ENCODE results near the gene RGS7. TPM values are rescaled to one million over a fixed set of nuclear protein-coding genes. Genes with fewer than 3 reads are reported as not detected.

RGS7 gene
- total and polyA plus RNA-seq, 10 of the 15 experiments (the other 5 are each of a cell fraction or from before 2014, with no cell fraction given): not detected

DNA sequence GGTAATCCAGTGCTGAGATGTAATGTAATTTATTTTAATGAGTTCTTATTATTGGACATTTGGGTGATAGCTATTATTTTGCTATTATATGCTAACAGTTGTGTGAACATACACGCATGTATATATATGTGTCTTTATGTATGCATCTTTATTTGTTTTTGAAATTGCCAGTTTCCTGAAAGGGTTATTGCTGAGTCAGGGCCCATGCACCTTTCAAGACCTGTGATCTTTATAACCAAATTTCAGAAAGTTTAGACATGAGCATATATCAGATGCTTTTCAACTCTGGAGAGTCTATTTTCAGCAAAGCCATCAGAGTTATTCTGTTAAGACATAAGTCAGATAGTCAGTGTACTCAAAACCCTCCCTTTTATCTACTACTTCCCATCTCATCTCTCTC is 479.4 kb downstream of the RGS7 start (continued):
- TF ChIP-seq ZNF24 (IDR thresholded peaks at IDR 0.05) (no peak), TCF3 (IDR thresholded peaks at IDR 0.05; ENCODE audit: borderline replicate concordance, insufficient read depth, low read depth, low read length) (no peak)

DNA sequence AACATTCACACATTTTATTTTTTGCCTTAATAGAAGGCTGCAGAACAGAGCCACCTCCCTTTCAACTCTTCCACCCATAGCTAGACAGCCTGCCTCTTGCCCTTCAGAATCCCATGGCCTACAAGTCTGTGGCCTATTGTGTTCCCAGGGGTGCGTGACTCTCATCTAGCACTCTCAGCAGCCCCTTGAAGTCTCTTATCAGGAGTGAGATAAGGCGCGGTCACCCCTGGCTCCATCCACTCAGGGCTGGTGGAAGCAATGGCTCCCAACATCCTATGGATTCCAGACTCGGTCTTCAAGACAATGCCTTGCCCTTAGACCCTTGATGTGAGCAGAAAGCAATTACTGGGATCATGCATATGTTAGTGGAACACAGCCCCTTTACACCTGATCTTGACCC is 480.9 kb downstream of the RGS7 start:
- no peak overlapping the region for H2AFZ ChIP-seq (ENCODE audit: control insufficient read depth, low read depth, low read length)
- no peak overlapping the region for H3K4me3 ChIP-seq
- H4K20me1 ChIP-seq (ENCODE audit: control insufficient read depth, insufficient read depth): no peaks in the 10 kb centered on the region
- intact Hi-C loops (cut with micrococcal nuclease; ENCODE audit: unreplicated experiment) (no loop called here), in situ Hi-C loops (cut with MboI) (no loop called here)
- no peaks in the 10 kb centered on the region for H3K36me3 ChIP-seq (ENCODE audit: control insufficient read depth in 2 of 2, insufficient read depth in 2 of 2, low read length in 1 of 2)
- FAIRE-seq (no peak), ATAC-seq (no peak), DNase-seq (ENCODE audit: low read depth, low spot score) (no peak)
- CTCF ChIA-PET: interaction anchor here (1.1 kb wide), 1 partner anchor 12 kb away, joined by 3 read pairs; no protein-coding TSS in a partner anchor
- TF ChIP-seq TCF7 (IDR thresholded peaks at IDR 0.05; ENCODE audit: borderline replicate concordance): no peak
- TF ChIP-seq POLR2AphosphoS5 (IDR thresholded peaks at IDR 0.05; ENCODE audit: low read length): no peak
- no peak for TF ChIP-seq CHD1 (IDR thresholded peaks at IDR 0.05; ENCODE audit: low read depth, low read length)
- no peak for TF ChIP-seq SREBF2 (IDR thresholded peaks at IDR 0.05; ENCODE audit: low read length)
- TF ChIP-seq GATAD2B (conservative IDR thresholded peaks at IDR 0.05; ENCODE audit: low read depth): no peak
- TF ChIP-seq POU2F2 (IDR thresholded peaks at IDR 0.05; ENCODE audit: borderline replicate concordance, low read depth, low read length): no peak
- no peak overlapping the region for H3K27ac ChIP-seq (ENCODE audit: control insufficient read depth, insufficient read depth)
- H3K9me3 ChIP-seq (replicated peaks; ENCODE audit: control insufficient read depth, insufficient read depth, low read length): no peaks in the 10 kb centered on the region
- H3K4me1 ChIP-seq (ENCODE audit: control insufficient read depth, insufficient read depth, low read length): no peaks in the 10 kb centered on the region
- no peak overlapping the region for H3K4me2 ChIP-seq (ENCODE audit: control insufficient read depth, insufficient read depth)
- RAD21 ChIA-PET (ENCODE audit: unreplicated experiment): no interaction called here
- no peak overlapping the region for H3K9ac ChIP-seq (ENCODE audit: control insufficient read depth, insufficient read depth, low read length)
- WGBS (ENCODE audit: insufficient coverage, insufficient replicate concordance, low lambda C conversion rate, missing lambda C conversion rate): 49% methylated on average over 4 of the region's 4 CpGs
- no TSS peak for BruUV-seq (replicated peaks)
- POLR2A ChIA-PET: no interaction called here
- no peaks in the 10 kb centered on the region for H3K79me2 ChIP-seq (ENCODE audit: control insufficient read depth, insufficient read depth, low read length)
- SMC1A ChIA-PET (ENCODE audit: uncharacterized antibody, unreplicated experiment): no interaction called here
- no peaks in the 10 kb centered on the region for H3K27me3 ChIP-seq (replicated peaks in 1 of 2; ENCODE audit: control insufficient read depth in 2 of 2, insufficient read depth in 2 of 2, low read length in 1 of 2)

DNA sequence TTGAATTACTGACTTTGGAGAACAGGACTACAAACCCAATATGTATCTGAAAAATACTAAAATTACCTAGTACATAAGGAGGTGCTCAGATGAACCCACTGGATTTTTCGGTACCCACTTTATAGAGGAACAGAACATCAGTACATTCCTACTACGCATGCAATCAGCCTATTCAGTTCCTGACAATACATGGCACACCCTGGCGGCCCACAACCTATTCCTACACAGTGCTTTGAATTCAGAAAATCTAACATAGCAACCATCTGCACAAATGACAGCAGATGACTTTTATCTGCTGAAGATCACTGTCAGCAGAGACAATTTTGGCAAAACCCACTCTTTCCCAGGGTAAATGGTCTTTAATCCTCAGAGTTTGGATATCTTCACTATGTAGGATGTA is 487.9 kb downstream of the RGS7 start:
- H3K4me3 ChIP-seq: no peak overlapping the region
- no peaks in the 10 kb centered on the region for H3K4me1 ChIP-seq (ENCODE audit: control insufficient read depth, insufficient read depth, low read length)
- POLR2A ChIA-PET: no interaction called here
- ATAC-seq (no peak), FAIRE-seq (no peak), DNase-seq (ENCODE audit: low read depth, low spot score) (no peak)
- no peaks in the 10 kb centered on the region for H3K9me3 ChIP-seq (replicated peaks; ENCODE audit: control insufficient read depth, insufficient read depth, low read length)
- H2AFZ ChIP-seq (ENCODE audit: control insufficient read depth, low read depth, low read length): no peak overlapping the region
- TF ChIP-seq NBN (IDR thresholded peaks at IDR 0.05): no peak
- no peak for TF ChIP-seq CHD2 (IDR thresholded peaks at IDR 0.05; ENCODE audit: borderline replicate concordance, low read depth, low read length)
- no TSS peak for BruUV-seq (replicated peaks)
- WGBS (ENCODE audit: insufficient coverage, insufficient replicate concordance, low lambda C conversion rate, missing lambda C conversion rate): 15% methylated on average over 3 of the region's 3 CpGs
- in situ Hi-C loops (cut with MboI): no loop called here
- no peaks in the 10 kb centered on the region for H3K79me2 ChIP-seq (ENCODE audit: control insufficient read depth, insufficient read depth, low read length)
- CTCF ChIA-PET: no interaction called here
- H3K9ac ChIP-seq (ENCODE audit: control insufficient read depth, insufficient read depth, low read length): no peak overlapping the region
- SMC1A ChIA-PET (ENCODE audit: uncharacterized antibody, unreplicated experiment): no interaction called here
- no peak overlapping the region for H3K27ac ChIP-seq (ENCODE audit: control insufficient read depth, insufficient read depth)
- intact Hi-C loops (cut with micrococcal nuclease; ENCODE audit: unreplicated experiment): no loop called here
- no peaks in the 10 kb centered on the region for H4K20me1 ChIP-seq (ENCODE audit: control insufficient read depth, insufficient read depth)
- no peaks in the 10 kb centered on the region for H3K36me3 ChIP-seq (ENCODE audit: control insufficient read depth in 2 of 2, insufficient read depth in 2 of 2, low read length in 1 of 2)
- RAD21 ChIA-PET (ENCODE audit: unreplicated experiment): no interaction called here
- no peaks in the 10 kb centered on the region for H3K27me3 ChIP-seq (replicated peaks in 1 of 2; ENCODE audit: control insufficient read depth in 2 of 2, insufficient read depth in 2 of 2, low read length in 1 of 2)
- H3K4me2 ChIP-seq (ENCODE audit: control insufficient read depth, insufficient read depth): no peak overlapping the region

Data from GM12878 (cell line).